ENCODE measurements around the gene NLGN1.
A peak's percentile ranks its signal among the peaks of the same experiment; 100 is the strongest.

DNA sequence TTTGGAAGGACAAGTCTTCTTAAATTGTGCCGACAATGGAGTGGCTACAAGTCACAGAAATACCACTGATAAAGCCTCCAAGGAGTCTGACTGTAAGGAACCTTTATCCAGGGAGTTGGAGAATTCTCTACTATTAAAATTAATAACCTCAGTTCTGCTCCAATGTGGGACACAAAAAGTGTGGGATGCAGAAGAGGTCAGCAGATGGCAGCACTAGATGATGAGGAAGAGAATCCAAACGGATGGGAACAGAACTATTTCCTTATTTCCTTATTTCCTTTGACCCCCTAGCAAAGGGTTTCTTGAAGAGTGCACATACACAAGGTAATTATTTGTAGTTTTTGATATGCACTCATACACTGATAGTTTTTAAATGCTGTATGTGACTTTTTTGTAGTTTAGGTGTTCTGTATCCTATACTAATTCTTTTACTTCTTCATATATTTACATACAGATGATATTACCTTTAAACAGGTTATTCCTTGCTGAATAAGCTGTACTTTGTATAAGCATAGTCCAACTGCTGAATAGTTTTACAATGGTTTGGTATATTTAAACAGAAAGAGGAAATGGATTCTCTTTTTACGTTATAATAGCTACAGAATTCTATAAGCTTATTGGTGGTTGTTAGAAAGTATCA, 25.6 kb upstream of the NLGN1 start:
- TF ChIP-seq, protein P1, sequence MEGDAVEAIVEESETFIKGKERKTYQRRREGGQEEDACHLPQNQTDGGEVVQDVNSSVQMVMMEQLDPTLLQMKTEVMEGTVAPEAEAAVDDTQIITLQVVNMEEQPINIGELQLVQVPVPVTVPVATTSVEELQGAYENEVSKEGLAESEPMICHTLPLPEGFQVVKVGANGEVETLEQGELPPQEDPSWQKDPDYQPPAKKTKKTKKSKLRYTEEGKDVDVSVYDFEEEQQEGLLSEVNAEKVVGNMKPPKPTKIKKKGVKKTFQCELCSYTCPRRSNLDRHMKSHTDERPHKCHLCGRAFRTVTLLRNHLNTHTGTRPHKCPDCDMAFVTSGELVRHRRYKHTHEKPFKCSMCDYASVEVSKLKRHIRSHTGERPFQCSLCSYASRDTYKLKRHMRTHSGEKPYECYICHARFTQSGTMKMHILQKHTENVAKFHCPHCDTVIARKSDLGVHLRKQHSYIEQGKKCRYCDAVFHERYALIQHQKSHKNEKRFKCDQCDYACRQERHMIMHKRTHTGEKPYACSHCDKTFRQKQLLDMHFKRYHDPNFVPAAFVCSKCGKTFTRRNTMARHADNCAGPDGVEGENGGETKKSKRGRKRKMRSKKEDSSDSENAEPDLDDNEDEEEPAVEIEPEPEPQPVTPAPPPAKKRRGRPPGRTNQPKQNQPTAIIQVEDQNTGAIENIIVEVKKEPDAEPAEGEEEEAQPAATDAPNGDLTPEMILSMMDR (IDR thresholded peaks at IDR 0.05) = peak in 3 of 4 experiments; percentile 44 to 57 (median 55)
- TF ChIP-seq POLR2A (IDR thresholded peaks at IDR 0.05) (no peak), POLR2AphosphoS5 (IDR thresholded peaks at IDR 0.05) (no peak)
